Suprapubic skin (tissue), 4 donors: ENCODE results near the gene UPP1. TPM values are rescaled to one million over a fixed set of nuclear protein-coding genes. Genes with fewer than 3 reads are reported as not detected.
A peak's percentile ranks its signal among the peaks of the same experiment; 100 is the strongest.

Experiments
- DNase-seq, 2 donors: peaks; one replicate each; pipeline ENCODE4 v3.0.0-alpha.2; 2019; ENCODE audit warnings: low spot score in 2 of 2
- H3K27ac ChIP-seq: fragments of 200-600 bp; sonication (generic); one replicate; pipeline ENCODE4 v1.5.1; 2019
- H3K27me3 ChIP-seq: fragments of 200-600 bp; sonication (generic); one replicate; pipeline ENCODE4 v1.5.1; 2019
- H3K36me3 ChIP-seq: fragments of 200-600 bp; sonication (generic); one replicate; pipeline ENCODE4 v1.5.1; 2019
- H3K4me1 ChIP-seq: fragments of 200-600 bp; sonication (generic); one replicate; pipeline ENCODE4 v1.5.1; 2019
- H3K4me3 ChIP-seq: fragments of 200-600 bp; sonication (generic); one replicate; pipeline ENCODE4 v1.5.1; 2019; ENCODE audit warnings: mild to moderate bottlenecking
- H3K9me3 ChIP-seq: fragments of 200-600 bp; sonication (generic); one replicate; pipeline ENCODE4 v1.5.1; 2019
- CTCF ChIP-seq, 2 donors: fragments of 200-600 bp in 1 of 2; fragments of 450-650 bp in 1 of 2; sonication (generic) in 1 of 2; IDR thresholded peaks; one replicate each; pipeline ENCODE4 v1.5.1; 2016 to 2019; ENCODE audit warnings: antibody characterized with exemption in 2 of 2, mild to moderate bottlenecking in 1 of 2, moderate library complexity in 1 of 2
- EP300 ChIP-seq: sonication (generic); formaldehyde crosslinking; IDR thresholded peaks from one replicate; pipeline ENCODE4 v1.6.1; 2017; ENCODE audit warnings: antibody characterized with exemption
- POLR2A ChIP-seq, 2 donors: fragments of 450-650 bp; IDR thresholded peaks; one replicate each; pipeline ENCODE4 v1.6.1; 2017; ENCODE audit warnings: antibody characterized with exemption in 2 of 2, mild to moderate bottlenecking in 2 of 2, moderate library complexity in 2 of 2
- POLR2AphosphoS5 ChIP-seq, 3 donors: sonication (generic); formaldehyde crosslinking; IDR thresholded peaks; one replicate each; pipeline ENCODE4 v1.6.1; 2017; ENCODE audit warnings: antibody characterized with exemption in 3 of 3
- whole genome bisulfite sequencing: methylation state at CpG from one replicate; pipeline ENCODE4 v1.1.5; 2018; 5-methylcytosine and 5-hydroxymethylcytosine counted together
- total RNA-seq, 4 donors: library from RNA; depleted of rRNA; stranded (reverse); fragments of >200 nt; gene quantifications; one replicate each; pipeline ENCODE4 v1.1.0, GENCODE V29; 2016

The UPP1 gene
- total RNA-seq, 4 donors from 2014 or later, result 2.2 to 11.9 (median 4.2) TPM

GRCh38 chr7:48097521-48098231 lies 8.6 kb downstream of the UPP1 start:
- no peaks in the 10 kb centered on the region for H3K27me3 ChIP-seq
- no peaks in the 10 kb centered on the region for H3K9me3 ChIP-seq
- H3K4me1 ChIP-seq, result peaks cover 16% of the 10 kb centered on the region
- DNase-seq, result no peak
- H3K36me3 ChIP-seq, result peaks cover 69% of the 10 kb centered on the region
- 49% methylated on average over 5 of the region's 6 CpGs for WGBS
- peak overlapping the region; percentile 54 for H3K27ac ChIP-seq
- TF ChIP-seq EP300, result no peak
- no peak for TF ChIP-seq POLR2AphosphoS5 (IDR thresholded peaks at IDR 0.05)
- no peak for TF ChIP-seq POLR2A (IDR thresholded peaks at IDR 0.05)
- no peak for TF ChIP-seq CTCF (IDR thresholded peaks at IDR 0.05)
- no peak overlapping the region for H3K4me3 ChIP-seq

GRCh38 chr7:48098846-48099245 lies 9.8 kb downstream of the UPP1 start:
- no peak overlapping the region for H3K27ac ChIP-seq
- no peak for DNase-seq
- peaks cover 74% of the 10 kb centered on the region for H3K36me3 ChIP-seq

GRCh38 chr7:48099781-48100180 lies 10.7 kb downstream of the UPP1 start:
- H3K9me3 ChIP-seq, result no peaks in the 10 kb centered on the region
- no peak for DNase-seq
- 84% methylated on average over 3 of the region's 3 CpGs for WGBS
- peaks cover 74% of the 10 kb centered on the region for H3K36me3 ChIP-seq
- no peak for TF ChIP-seq POLR2AphosphoS5 (IDR thresholded peaks at IDR 0.05)
- no peak for TF ChIP-seq EP300
- no peak for TF ChIP-seq POLR2A (IDR thresholded peaks at IDR 0.05)
- no peak for TF ChIP-seq CTCF (IDR thresholded peaks at IDR 0.05)
- H3K27ac ChIP-seq, result no peak overlapping the region
- H3K27me3 ChIP-seq, result no peaks in the 10 kb centered on the region
- H3K4me3 ChIP-seq, result no peak overlapping the region
- peaks cover 16% of the 10 kb centered on the region for H3K4me1 ChIP-seq

More at GRCh38 chr7:48098846-48099245, 9.8 kb downstream of the UPP1 start:
- 83% methylated on average over 4 of the region's 4 CpGs for WGBS
- H3K9me3 ChIP-seq, result no peaks in the 10 kb centered on the region
- TF ChIP-seq POLR2A (IDR thresholded peaks at IDR 0.05) (no peak), CTCF (IDR thresholded peaks at IDR 0.05) (no peak), EP300 (no peak), POLR2AphosphoS5 (IDR thresholded peaks at IDR 0.05) (no peak)
- peaks cover 16% of the 10 kb centered on the region for H3K4me1 ChIP-seq
- H3K27me3 ChIP-seq, result no peaks in the 10 kb centered on the region
- no peak overlapping the region for H3K4me3 ChIP-seq

- DNase-seq, result no peak
Measured at GRCh38 chr7:48101352-48101751, 12.3 kb downstream of the UPP1 start.

More at GRCh38 chr7:48101352-48101751, 12.3 kb downstream of the UPP1 start:
- no peak overlapping the region for H3K4me3 ChIP-seq
- 100% methylated on average over 8 of the region's 8 CpGs for WGBS
- H3K36me3 ChIP-seq, result peaks cover 75% of the 10 kb centered on the region
- TF ChIP-seq POLR2AphosphoS5 (IDR thresholded peaks at IDR 0.05) (no peak), CTCF (IDR thresholded peaks at IDR 0.05) (no peak), EP300 (no peak), POLR2A (IDR thresholded peaks at IDR 0.05) (no peak)
- H3K27me3 ChIP-seq, result no peaks in the 10 kb centered on the region
- no peak overlapping the region for H3K27ac ChIP-seq
- peaks cover 7% of the 10 kb centered on the region for H3K4me1 ChIP-seq
- no peaks in the 10 kb centered on the region for H3K9me3 ChIP-seq
